ENCODE data around the gene DTD1. TPM values are rescaled to one million over a fixed set of nuclear protein-coding genes. Genes with fewer than 3 reads are reported as not detected.

Gene DTD1
- total RNA-seq, 4 donors from 2014 or later, result 12.1 to 44.9 (median 19.9) TPM

- Histone ChIP-seq H3K36me3 (peaks cover 0 to 14% of the 10 kb centered on the region in 2 donors), H3K4me1 (peaks cover 0 to 6% (median 0%) of the 10 kb centered on the region in 3 donors), H3K27me3 (no peaks in the 10 kb centered on the region), H3K9me3 (no peaks in the 10 kb centered on the region), H3K4me3 (no peak overlapping the region), H3K27ac (no peak overlapping the region)
- TF ChIP-seq EP300 (IDR thresholded peaks at IDR 0.05) (no peak), POLR2A (IDR thresholded peaks at IDR 0.05) (no peak), CTCF (IDR thresholded peaks at IDR 0.05) (no peak), POLR2AphosphoS5 (IDR thresholded peaks at IDR 0.05) (no peak)
- WGBS, 2 donors (ENCODE audit: low coverage in 1 of 2), result 83 to 95% methylated on average over 5 of the region's 5 CpGs
- ATAC-seq, result no peak
Observed at GRCh38 chr20:18621004-18621403, 33.1 kb downstream of the DTD1 start.

GRCh38 chr20:18623156-18623910 is 35.5 kb downstream of the DTD1 start:
- Histone ChIP-seq H3K9me3 (no peaks in the 10 kb centered on the region), H3K27ac (no peak overlapping the region), H3K4me3 (no peak overlapping the region), H3K36me3 (peaks cover 0 to 21% of the 10 kb centered on the region in 2 donors), H3K27me3 (no peaks in the 10 kb centered on the region), H3K4me1 (no peaks in the 10 kb centered on the region)
- WGBS, 2 donors (ENCODE audit: low coverage in 1 of 2), result 88 to 95% methylated on average over 7 to 11 of the region's 14 CpGs
- no peak for ATAC-seq
- TF ChIP-seq POLR2A (IDR thresholded peaks at IDR 0.05), result no peak
- no peak for TF ChIP-seq CTCF (IDR thresholded peaks at IDR 0.05)
- TF ChIP-seq EP300 (IDR thresholded peaks at IDR 0.05), result no peak
- no peak for TF ChIP-seq POLR2AphosphoS5 (IDR thresholded peaks at IDR 0.05)

- H3K27ac ChIP-seq, result no peak overlapping the region
- 83% methylated on average over 1 of the region's 2 CpGs; no CpG with 5 or more reads in 1 of the 2 donors for WGBS, 2 donors (ENCODE audit: low coverage in 1 of 2)
- ATAC-seq, result no peak
- peaks cover 0 to 34% of the 10 kb centered on the region in 2 donors for H3K36me3 ChIP-seq
- no peaks in the 10 kb centered on the region for H3K9me3 ChIP-seq
- TF ChIP-seq EP300 (IDR thresholded peaks at IDR 0.05) (no peak), CTCF (IDR thresholded peaks at IDR 0.05) (no peak), POLR2AphosphoS5 (IDR thresholded peaks at IDR 0.05) (no peak), POLR2A (IDR thresholded peaks at IDR 0.05) (no peak)
- no peak overlapping the region for H3K4me3 ChIP-seq
- no peaks in the 10 kb centered on the region for H3K27me3 ChIP-seq
- no peaks in the 10 kb centered on the region for H3K4me1 ChIP-seq
Observed at GRCh38 chr20:18624948-18625347, 37.1 kb downstream of the DTD1 start.

- H3K9me3 ChIP-seq, result no peaks in the 10 kb centered on the region
- WGBS, 2 donors (ENCODE audit: low coverage in 1 of 2), result 64 to 78% methylated on average over 2 to 5 of the region's 6 CpGs
- peaks cover 0 to 45% of the 10 kb centered on the region in 2 donors for H3K36me3 ChIP-seq
- H3K27ac ChIP-seq, result no peak overlapping the region
- TF ChIP-seq POLR2A (IDR thresholded peaks at IDR 0.05) (no peak), POLR2AphosphoS5 (IDR thresholded peaks at IDR 0.05) (no peak), CTCF (IDR thresholded peaks at IDR 0.05) (no peak), EP300 (IDR thresholded peaks at IDR 0.05) (no peak)
- no peaks in the 10 kb centered on the region for H3K27me3 ChIP-seq
- H3K4me3 ChIP-seq, result no peak overlapping the region
- H3K4me1 ChIP-seq, result no peaks in the 10 kb centered on the region
- ATAC-seq, result no peak
Observed at GRCh38 chr20:18625907-18626655, 38.2 kb downstream of the DTD1 start.

Measured in gastroesophageal sphincter (tissue), 4 donors.